ENCODE data around the gene A4GNT. TPM values are rescaled to one million over a fixed set of nuclear protein-coding genes. Genes with fewer than 3 reads are reported as not detected.

Gene A4GNT
- total RNA-seq (0.05 TPM), polyA plus RNA-seq (not detected)
- long read RNA-seq, donor 1, result 0 reads
- long read RNA-seq, donor 2, result 0 reads
- long read RNA-seq, donor 3, result 0 reads
- long read RNA-seq, donor 4, result 0 reads
- long read RNA-seq, donor 5, result 0 reads
- long read RNA-seq, donor 6, result 0 reads
- long read RNA-seq, donor 7, result 0 reads
- long read RNA-seq, donor 8, result 0 reads
- long read RNA-seq, donor 9, result 0 reads
- long read RNA-seq, donor 10, result 0 reads

DNA sequence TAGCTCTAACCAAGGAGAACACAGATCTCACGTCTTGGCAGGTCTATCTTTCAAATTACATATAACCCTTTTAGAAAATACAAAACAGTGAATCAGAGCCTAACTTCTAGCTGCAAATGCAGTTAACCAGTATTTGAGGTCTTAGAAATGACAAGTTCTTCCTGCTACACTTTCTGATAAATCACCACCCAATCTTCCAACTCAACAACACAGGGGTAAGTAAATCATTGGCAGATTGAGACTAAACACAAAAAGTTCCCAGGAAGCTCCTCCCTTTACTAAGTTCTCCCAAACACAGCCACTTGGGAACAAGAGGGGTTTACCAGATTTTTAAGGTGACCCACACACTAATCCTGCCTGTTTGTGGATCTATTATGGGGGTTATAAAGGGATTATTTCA is at the start of gene A4GNT:
Gene A4GNT, minus strand, starts transcription at position 152 of the 400 bp plus-strand sequence. CDS start 1,134 bp downstream, outside the sequence.
- DNase-seq (ENCODE audit: low read depth in 6 of 9, low spot score in 9 of 9), result no peak
- Histone ChIP-seq H3K4me3 (ENCODE audit: low read length in 2 of 2) (no peak within 1 kb of the TSS), H3K36me3 (ENCODE audit: control insufficient read depth in 2 of 2, insufficient read depth in 2 of 2, low read length in 1 of 2) (no peaks in the 10 kb centered on the region), H3K27me3 (ENCODE audit: control insufficient read depth in 2 of 2, insufficient read depth in 1 of 2, low read length in 1 of 2) (no peaks in the 10 kb centered on the region), H3K27ac (ENCODE audit: low read depth in 1 of 2, low read length in 1 of 2) (no peak within 1 kb of the TSS), H3K4me1 (ENCODE audit: control insufficient read depth in 2 of 2, insufficient read depth in 2 of 2, low read length in 2 of 2) (no peaks in the 10 kb centered on the region), H3K9me3 (ENCODE audit: control insufficient read depth in 2 of 2, insufficient read depth in 1 of 2, low read length in 1 of 2) (no peaks in the 10 kb centered on the region)
- 92% methylated on average over 1 of the region's 1 CpG for WGBS

DNA sequence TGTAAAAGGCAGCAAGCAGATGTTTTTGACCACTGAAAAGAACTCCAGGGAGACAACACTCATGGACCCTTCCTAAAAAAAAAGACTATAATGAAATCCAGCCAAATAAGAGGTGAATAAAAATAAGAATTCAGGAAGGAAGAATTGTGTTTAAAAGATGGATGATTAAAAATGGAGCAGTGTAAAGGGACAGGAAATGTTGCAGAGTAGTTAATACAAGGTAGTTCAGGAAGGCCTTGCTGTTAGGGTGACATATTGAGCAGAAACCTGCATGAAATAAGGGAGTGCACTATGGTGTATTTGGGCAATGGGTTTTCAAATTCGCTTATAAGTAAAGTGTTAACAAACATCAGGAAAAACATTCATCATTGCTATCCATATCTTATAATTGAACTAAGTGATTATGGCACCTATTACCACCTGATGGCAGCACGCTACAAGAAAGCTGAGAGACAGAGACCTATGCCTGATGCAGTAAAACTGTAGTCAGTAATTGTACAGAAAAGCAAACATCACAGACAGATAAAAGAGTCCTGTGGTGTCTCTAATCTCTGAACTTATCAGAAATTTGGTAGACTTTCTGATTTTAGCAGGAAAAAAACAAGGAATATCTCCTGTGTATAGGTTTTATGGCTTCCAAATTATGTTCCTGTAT is 48.3 kb upstream of the A4GNT start:
- DNase-seq (ENCODE audit: low read depth in 6 of 9, low spot score in 9 of 9), result peak in 4 of 9 donors; percentile 15 to 59 (median 36)

GRCh38 chr3:138174421-138175131 is 42.4 kb upstream of the A4GNT start, which contains the start of gene DBR1:
Gene DBR1, minus strand, starts transcription at chr3:138174921. Its CDS starts 126 bp downstream, at chr3:138174795.
- Histone ChIP-seq H3K9me3 (ENCODE audit: control insufficient read depth in 2 of 2, insufficient read depth in 1 of 2, low read length in 1 of 2) (no peaks in the 10 kb centered on the region), H3K27me3 (ENCODE audit: control insufficient read depth in 2 of 2, insufficient read depth in 1 of 2, low read length in 1 of 2) (no peaks in the 10 kb centered on the region), H3K4me3 (ENCODE audit: low read length in 2 of 2) (peak within 1 kb of the TSS; percentile 86 to 91), H3K4me1 (ENCODE audit: control insufficient read depth in 2 of 2, insufficient read depth in 2 of 2, low read length in 2 of 2) (peaks cover 4 to 9% of the 10 kb centered on the region in 2 donors), H3K36me3 (ENCODE audit: control insufficient read depth in 2 of 2, insufficient read depth in 2 of 2, low read length in 1 of 2) (peaks cover 1 to 6% of the 10 kb centered on the region in 2 donors), H3K27ac (ENCODE audit: low read depth in 1 of 2, low read length in 1 of 2) (peak within 1 kb of the TSS; percentile 83 to 92)
- DNase-seq (ENCODE audit: low read depth in 6 of 9, low spot score in 9 of 9), result peak; percentile 74 to 92 (median 80)
- WGBS, result under 1% methylated on average over 38 of the region's 38 CpGs

More for the DNA sequence above, 48.3 kb upstream of the A4GNT start:
- H3K27me3 ChIP-seq (ENCODE audit: control insufficient read depth in 2 of 2, insufficient read depth in 1 of 2, low read length in 1 of 2), result peaks cover 5 to 16% of the 10 kb centered on the region in 2 donors
- H3K36me3 ChIP-seq (ENCODE audit: control insufficient read depth in 2 of 2, insufficient read depth in 2 of 2, low read length in 1 of 2), result no peaks in the 10 kb centered on the region
- H3K27ac ChIP-seq (ENCODE audit: low read depth in 1 of 2, low read length in 1 of 2), result no peak overlapping the region
- H3K4me3 ChIP-seq (ENCODE audit: low read length in 2 of 2), result no peak overlapping the region
- no peaks in the 10 kb centered on the region for H3K9me3 ChIP-seq (ENCODE audit: control insufficient read depth in 2 of 2, insufficient read depth in 1 of 2, low read length in 1 of 2)
- 19% methylated on average over 2 of the region's 2 CpGs for WGBS
- no peaks in the 10 kb centered on the region for H3K4me1 ChIP-seq (ENCODE audit: control insufficient read depth in 2 of 2, insufficient read depth in 2 of 2, low read length in 2 of 2)

GRCh38 chr3:138173769-138174420 is 41.7 kb upstream of the A4GNT start:
- H3K27ac ChIP-seq (ENCODE audit: low read depth in 1 of 2, low read length in 1 of 2), result peak overlapping the region in 1 of 2 donors; percentile 83
- H3K4me1 ChIP-seq (ENCODE audit: control insufficient read depth in 2 of 2, insufficient read depth in 2 of 2, low read length in 2 of 2), result peaks cover 4 to 9% of the 10 kb centered on the region in 2 donors
- H3K27me3 ChIP-seq (ENCODE audit: control insufficient read depth in 2 of 2, insufficient read depth in 1 of 2, low read length in 1 of 2), result no peaks in the 10 kb centered on the region

DNA sequence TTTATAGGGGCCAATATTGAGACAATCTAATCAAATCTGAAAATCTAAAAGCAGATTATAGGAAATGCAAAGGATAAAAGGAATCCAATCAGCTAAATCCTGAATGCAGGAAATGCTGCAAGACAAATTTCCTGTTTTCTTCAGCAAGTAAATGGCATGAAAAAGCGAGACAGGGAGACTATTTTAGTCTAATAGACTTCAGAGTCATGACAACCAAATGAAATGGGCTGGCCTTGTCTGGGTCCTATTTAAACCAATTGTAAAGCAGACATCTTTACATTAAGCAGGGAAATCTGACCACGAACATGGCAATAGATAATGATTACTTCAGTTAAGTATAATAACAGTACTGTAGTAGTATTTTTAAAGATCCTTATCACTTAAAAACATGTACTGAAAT is 40.4 kb upstream of the A4GNT start:
- Histone ChIP-seq H3K9me3 (ENCODE audit: control insufficient read depth in 2 of 2, insufficient read depth in 1 of 2, low read length in 1 of 2) (no peaks in the 10 kb centered on the region), H3K36me3 (ENCODE audit: control insufficient read depth in 2 of 2, insufficient read depth in 2 of 2, low read length in 1 of 2) (peaks cover 12 to 15% of the 10 kb centered on the region in 2 donors), H3K27ac (ENCODE audit: low read depth in 1 of 2, low read length in 1 of 2) (no peak overlapping the region), H3K4me1 (ENCODE audit: control insufficient read depth in 2 of 2, insufficient read depth in 2 of 2, low read length in 2 of 2) (peaks cover 4 to 9% of the 10 kb centered on the region in 2 donors), H3K4me3 (ENCODE audit: low read length in 2 of 2) (no peak overlapping the region), H3K27me3 (ENCODE audit: control insufficient read depth in 2 of 2, insufficient read depth in 1 of 2, low read length in 1 of 2) (no peaks in the 10 kb centered on the region)
- DNase-seq (ENCODE audit: low read depth in 6 of 9, low spot score in 9 of 9), result no peak
- 97% methylated on average over 2 of the region's 2 CpGs for WGBS

More at GRCh38 chr3:138173769-138174420, 41.7 kb upstream of the A4GNT start:
- WGBS, result 83% methylated on average over 13 of the region's 13 CpGs
- Histone ChIP-seq H3K9me3 (ENCODE audit: control insufficient read depth in 2 of 2, insufficient read depth in 1 of 2, low read length in 1 of 2) (no peaks in the 10 kb centered on the region), H3K4me3 (ENCODE audit: low read length in 2 of 2) (peak overlapping the region; percentile 86 to 91), H3K36me3 (ENCODE audit: control insufficient read depth in 2 of 2, insufficient read depth in 2 of 2, low read length in 1 of 2) (peaks cover 7 to 10% of the 10 kb centered on the region in 2 donors)
- DNase-seq (ENCODE audit: low read depth in 6 of 9, low spot score in 9 of 9), result no peak

- Histone ChIP-seq H3K4me3 (ENCODE audit: low read length in 2 of 2) (no peak overlapping the region), H3K36me3 (ENCODE audit: control insufficient read depth in 2 of 2, insufficient read depth in 2 of 2, low read length in 1 of 2) (peaks cover 28 to 55% of the 10 kb centered on the region in 2 donors)
These were observed 32.9 kb upstream of the A4GNT start for GRCh38 chr3:138165061-138165460.

GRCh38 chr3:138157743-138158142 is 25.6 kb upstream of the A4GNT start:
- Histone ChIP-seq H3K4me1 (ENCODE audit: control insufficient read depth in 2 of 2, insufficient read depth in 2 of 2, low read length in 2 of 2) (no peaks in the 10 kb centered on the region), H3K9me3 (ENCODE audit: control insufficient read depth in 2 of 2, insufficient read depth in 1 of 2, low read length in 1 of 2) (no peaks in the 10 kb centered on the region), H3K36me3 (ENCODE audit: control insufficient read depth in 2 of 2, insufficient read depth in 2 of 2, low read length in 1 of 2) (peaks cover 7 to 10% of the 10 kb centered on the region in 2 donors), H3K4me3 (ENCODE audit: low read length in 2 of 2) (no peak overlapping the region), H3K27me3 (ENCODE audit: control insufficient read depth in 2 of 2, insufficient read depth in 1 of 2, low read length in 1 of 2) (no peaks in the 10 kb centered on the region), H3K27ac (ENCODE audit: low read depth in 1 of 2, low read length in 1 of 2) (no peak overlapping the region)
- WGBS, result 98% methylated on average over 4 of the region's 4 CpGs
- DNase-seq (ENCODE audit: low read depth in 6 of 9, low spot score in 9 of 9), result no peak

More at GRCh38 chr3:138165061-138165460, 32.9 kb upstream of the A4GNT start:
- Histone ChIP-seq H3K27me3 (ENCODE audit: control insufficient read depth in 2 of 2, insufficient read depth in 1 of 2, low read length in 1 of 2) (no peaks in the 10 kb centered on the region), H3K9me3 (ENCODE audit: control insufficient read depth in 2 of 2, insufficient read depth in 1 of 2, low read length in 1 of 2) (no peaks in the 10 kb centered on the region), H3K4me1 (ENCODE audit: control insufficient read depth in 2 of 2, insufficient read depth in 2 of 2, low read length in 2 of 2) (no peaks in the 10 kb centered on the region), H3K27ac (ENCODE audit: low read depth in 1 of 2, low read length in 1 of 2) (no peak overlapping the region)
- no peak for DNase-seq (ENCODE audit: low read depth in 6 of 9, low spot score in 9 of 9)
- 96% methylated on average over 2 of the region's 2 CpGs for WGBS

DNA sequence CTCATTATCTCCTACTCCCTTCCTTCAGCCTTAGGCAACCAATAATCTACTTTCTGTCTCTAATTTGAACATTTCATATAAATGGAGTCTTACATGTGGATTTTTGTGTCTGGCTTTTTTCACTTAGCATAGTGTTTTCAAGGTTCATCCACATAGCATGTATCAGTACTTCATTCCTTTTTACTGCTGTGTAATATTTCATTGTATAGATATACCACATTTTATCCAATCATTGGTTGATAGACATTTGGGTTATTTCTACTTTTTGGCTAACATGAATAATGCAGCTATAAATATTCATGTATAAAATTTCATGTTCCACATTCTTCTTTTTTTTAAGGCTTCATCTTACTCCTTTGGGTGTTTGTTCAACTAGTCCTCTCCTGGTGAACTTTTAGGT is 22.3 kb upstream of the A4GNT start:
- H3K9me3 ChIP-seq (ENCODE audit: control insufficient read depth in 2 of 2, insufficient read depth in 1 of 2, low read length in 1 of 2), result no peaks in the 10 kb centered on the region
- H3K4me1 ChIP-seq (ENCODE audit: control insufficient read depth in 2 of 2, insufficient read depth in 2 of 2, low read length in 2 of 2), result no peaks in the 10 kb centered on the region
- no peak for DNase-seq (ENCODE audit: low read depth in 6 of 9, low spot score in 9 of 9)
- H3K27me3 ChIP-seq (ENCODE audit: control insufficient read depth in 2 of 2, insufficient read depth in 1 of 2, low read length in 1 of 2), result no peaks in the 10 kb centered on the region
- no peak overlapping the region for H3K4me3 ChIP-seq (ENCODE audit: low read length in 2 of 2)
- H3K36me3 ChIP-seq (ENCODE audit: control insufficient read depth in 2 of 2, insufficient read depth in 2 of 2, low read length in 1 of 2), result no peaks in the 10 kb centered on the region
- H3K27ac ChIP-seq (ENCODE audit: low read depth in 1 of 2, low read length in 1 of 2), result no peak overlapping the region
